Putamen (tissue), 1 donor: ENCODE measurements around the gene SH3RF3.
A peak's percentile ranks its signal among the peaks of the same experiment; 100 is the strongest.
"Not testable (repeated sequence)": the region's sequence is repeated elsewhere in the genome, so short reads cannot be mapped to it uniquely, and the experiment has no call there.

Source experiments
- DNase-seq: peaks from one replicate; pipeline ENCODE4 v3.0.0-alpha.2; 2016; ENCODE audit warnings: low spot score

SH3RF3 gene

DNA sequence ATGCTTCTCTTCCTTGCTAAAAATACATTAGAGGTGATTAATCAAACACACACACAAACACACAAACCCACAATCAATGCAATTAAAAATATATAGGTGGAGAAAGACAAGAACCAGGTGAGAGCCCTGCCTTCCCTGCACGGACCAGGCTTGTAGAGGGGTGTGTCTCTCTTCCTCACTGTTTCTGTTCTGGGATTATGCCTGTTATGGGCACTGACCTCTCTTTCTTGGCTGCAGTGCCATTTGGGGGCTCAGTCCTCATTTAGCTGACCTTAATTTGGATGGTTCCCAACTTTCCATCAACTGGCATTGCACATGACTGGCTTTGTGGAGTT lies 89.8 kb downstream of the SH3RF3 start:
- no peak for DNase-seq

GRCh38 chr2:109220860-109221259 lies 91.9 kb downstream of the SH3RF3 start:
- no peak for DNase-seq

- not testable (repeated sequence) for DNase-seq
These were observed 92.3 kb downstream of the SH3RF3 start for GRCh38 chr2:109221316-109221715.

- DNase-seq, result no peak
These were observed 93.4 kb downstream of the SH3RF3 start for GRCh38 chr2:109222422-109222821.

- DNase-seq, result no peak
These were observed 93.9 kb downstream of the SH3RF3 start for GRCh38 chr2:109222825-109223471.

DNA sequence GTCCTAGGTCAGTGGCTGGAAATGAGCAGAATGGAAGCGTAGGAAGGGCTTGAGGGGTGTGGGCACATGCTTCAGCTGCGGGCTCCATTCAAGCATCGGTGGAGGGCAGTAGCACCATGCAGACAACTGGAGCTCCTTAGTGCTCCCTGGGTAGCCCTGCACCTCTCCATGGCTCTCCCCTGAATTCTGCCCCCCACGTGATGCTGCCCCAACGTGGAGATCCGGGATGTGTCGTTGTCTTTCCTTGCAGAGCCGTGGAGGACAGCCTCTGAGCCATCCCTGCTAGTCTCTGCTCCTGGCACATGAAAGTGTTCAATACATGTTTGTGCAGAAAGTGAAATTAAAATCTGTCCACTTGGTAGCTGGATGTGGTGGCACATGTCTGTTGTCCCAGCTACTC lies 94.5 kb downstream of the SH3RF3 start:
- DNase-seq, result no peak

DNA sequence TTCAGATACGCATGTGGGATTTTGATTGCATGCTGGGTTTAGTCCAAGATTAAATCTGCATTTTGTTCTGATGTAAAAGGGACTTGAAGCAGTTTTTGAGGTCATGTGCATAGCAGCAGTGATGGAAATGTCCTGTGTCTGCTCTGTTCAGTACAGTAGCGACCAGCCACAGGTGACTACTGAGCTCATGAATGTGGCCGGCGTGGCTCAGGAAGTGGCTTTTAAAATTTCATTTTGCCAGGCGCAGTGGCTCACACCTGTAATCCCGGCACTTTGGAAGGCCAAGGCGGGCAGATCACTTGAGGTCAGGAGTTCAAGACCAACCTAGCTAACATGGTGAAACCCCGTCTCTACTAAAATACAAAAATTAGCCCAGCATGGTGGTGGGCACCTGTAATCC lies 95.3 kb downstream of the SH3RF3 start:
- DNase-seq, result not testable (repeated sequence)

DNA sequence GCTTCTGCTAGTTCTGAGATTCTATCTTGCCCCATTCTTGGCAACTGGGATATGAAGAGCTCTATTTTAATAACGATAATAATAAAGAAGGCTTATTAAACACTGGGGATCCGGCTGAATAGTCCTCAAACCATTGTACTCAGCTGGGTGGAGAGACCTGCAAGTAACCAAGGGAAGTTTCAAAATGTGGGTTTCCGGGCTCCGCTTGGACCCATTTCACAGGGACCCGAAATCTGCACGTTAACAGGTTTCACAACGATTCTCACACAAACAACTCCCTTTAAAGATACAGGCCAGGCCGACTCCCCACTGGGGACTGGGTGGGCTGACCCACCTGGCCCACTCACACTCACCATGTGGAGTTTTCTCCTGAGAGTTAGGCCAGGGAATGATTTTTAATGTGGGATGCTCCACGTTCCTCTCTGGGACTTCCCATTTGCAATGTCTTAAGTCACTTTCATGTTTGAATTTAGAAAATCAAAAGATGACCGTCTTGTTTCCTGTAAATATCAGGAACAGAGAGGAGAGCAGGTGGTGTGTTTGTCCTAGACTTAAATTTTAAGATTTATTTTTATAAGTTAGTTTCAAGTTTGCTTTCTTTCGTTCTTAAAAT lies 96.3 kb downstream of the SH3RF3 start:
- no peak for DNase-seq

DNA sequence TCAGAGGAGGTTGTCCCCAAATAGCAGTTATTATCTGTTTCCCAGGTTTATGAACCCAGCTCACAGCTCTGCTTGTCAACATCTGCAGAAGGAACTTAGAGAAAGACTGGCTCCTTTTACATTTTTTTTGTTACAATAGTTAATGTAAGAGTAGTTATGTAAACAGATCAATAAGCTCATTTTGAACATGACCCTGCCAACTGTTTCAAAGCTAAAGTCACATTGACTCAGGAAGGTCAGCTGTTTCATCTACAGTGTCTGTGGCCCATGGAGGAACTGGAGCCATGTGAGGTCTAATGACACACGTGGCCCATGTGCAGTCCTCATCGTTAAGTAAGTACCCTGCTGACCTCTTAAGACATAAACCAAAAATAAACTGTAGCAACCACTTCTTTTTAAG lies 97.1 kb downstream of the SH3RF3 start:
- DNase-seq, result no peak

- no peak for DNase-seq
These were observed 97.6 kb downstream of the SH3RF3 start for GRCh38 chr2:109226622-109227021.

DNA sequence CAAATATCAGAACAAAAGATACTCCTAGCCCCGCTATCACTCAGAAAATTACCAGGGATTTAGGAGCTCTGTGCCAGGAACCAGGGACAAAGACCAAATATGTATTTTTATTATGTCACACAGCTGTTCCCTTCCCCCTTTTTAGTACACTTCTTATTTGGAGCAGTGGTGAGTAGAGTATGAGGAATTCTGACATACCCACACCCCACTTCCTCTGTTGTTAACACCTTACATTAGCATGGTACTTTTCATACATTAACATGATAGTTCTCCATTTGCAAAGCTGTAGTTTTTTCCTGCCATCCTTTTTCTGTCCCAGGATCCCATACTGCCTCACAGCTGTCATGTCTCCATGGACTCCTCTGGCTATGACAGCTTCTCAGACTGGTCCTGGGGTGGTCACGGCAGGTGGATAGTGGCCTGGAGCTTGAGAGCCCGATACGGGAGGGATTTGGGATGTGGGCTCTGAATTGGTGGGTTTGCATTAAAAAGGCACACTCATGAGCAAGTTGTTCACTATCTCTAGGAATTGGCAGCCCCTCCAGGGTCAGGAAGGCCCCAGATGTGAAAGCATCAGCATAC lies 100.2 kb downstream of the SH3RF3 start:
- DNase-seq, result no peak

DNA sequence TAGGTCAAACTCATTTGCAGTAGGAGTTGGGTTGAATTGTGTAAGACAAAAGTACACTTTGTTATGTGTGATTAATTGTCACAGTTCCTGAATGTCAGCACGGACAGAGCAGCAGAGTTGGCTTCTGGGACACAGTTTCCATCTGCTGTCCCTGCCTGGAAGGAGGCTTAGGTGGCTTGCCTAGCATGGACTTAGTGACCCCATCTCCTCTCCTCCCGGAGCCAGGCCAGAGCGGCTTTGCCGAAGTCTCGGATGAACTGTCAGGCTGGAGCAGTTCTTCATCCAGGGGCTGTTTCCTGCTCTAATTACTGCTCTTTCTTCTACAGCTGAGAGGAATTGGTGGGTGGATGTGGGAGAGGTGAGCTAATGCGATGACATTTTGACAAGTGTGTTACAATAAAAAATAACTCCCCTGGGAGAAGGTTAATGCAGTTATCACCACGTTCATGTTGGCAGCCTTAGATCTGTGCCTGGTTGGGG lies 102.0 kb downstream of the SH3RF3 start:
- DNase-seq, result peak; percentile 78

DNA sequence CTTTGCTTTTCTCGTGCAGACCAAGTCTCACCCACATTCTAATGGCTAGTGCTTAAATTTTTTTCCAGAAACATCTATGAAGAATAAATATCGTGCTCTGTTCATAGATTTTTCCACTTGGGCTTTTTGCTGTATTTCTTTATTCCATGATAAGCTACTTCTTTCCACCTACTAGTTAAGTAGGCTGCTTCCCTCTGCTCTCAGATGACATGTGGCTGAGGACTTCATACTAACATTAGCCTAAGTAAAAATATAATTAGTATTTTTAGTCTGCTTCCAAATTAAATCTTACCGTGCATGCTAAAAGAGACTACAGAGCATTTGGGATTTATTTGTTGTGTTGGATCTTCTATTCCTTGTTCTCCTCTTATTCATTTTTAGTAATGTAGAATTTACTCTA lies 102.4 kb downstream of the SH3RF3 start:
- DNase-seq, result peak; percentile 61

DNA sequence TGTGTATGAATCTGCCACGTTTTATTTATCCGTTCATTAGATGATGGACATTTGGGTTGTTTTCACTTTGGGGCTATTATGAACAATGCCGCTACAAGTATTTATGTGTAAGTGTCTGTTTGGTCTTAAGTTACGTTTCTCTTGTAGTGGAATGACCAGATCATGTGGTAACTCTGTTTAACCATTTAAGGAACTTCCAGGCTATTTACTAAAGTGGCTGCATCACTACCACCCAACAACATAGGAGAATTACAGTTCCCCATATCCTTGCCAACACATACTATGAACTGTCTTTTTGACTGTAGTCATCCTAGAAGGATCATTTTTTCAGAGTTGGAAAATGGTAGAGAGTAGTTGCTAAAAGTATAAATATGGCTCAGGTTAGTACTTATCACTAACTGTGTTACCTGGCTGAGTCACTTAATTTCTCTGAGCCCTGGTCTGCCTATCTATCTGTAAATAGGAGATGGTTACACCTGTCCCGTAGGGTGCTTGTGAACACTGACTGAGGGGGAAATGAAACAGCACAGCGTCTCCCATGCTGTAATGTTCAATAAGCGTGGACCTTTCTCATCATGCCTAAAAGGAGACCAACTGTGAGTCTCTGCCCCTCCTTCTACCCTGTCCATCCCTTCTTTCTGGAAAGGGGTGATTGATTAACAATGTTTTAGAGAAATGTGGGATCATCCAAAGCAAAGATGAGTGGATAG lies 103.1 kb downstream of the SH3RF3 start:
- no peak for DNase-seq

GRCh38 chr2:109232909-109233308 lies 103.9 kb downstream of the SH3RF3 start:
- no peak for DNase-seq

DNA sequence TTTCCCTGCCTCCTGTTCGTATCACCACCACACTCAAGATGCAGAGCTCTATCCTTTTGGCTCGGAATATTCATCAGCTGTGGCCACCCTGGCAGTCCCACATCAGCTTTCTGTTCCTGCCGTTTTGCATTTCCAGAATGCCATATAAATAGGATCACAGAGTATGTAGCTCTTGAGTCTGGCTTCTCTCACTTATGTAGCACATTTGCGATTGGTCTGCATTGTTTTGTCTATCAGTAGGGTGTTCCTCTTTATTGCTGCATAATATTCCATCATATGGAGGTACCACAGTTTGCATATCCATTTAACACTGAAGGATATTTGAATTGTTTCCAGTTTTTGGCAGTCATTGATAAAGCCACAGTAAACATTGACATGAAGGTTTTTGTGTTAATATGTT lies 104.6 kb downstream of the SH3RF3 start:
- DNase-seq, result no peak

- no peak for DNase-seq
These were observed 105.3 kb downstream of the SH3RF3 start for GRCh38 chr2:109234355-109234754.

DNA sequence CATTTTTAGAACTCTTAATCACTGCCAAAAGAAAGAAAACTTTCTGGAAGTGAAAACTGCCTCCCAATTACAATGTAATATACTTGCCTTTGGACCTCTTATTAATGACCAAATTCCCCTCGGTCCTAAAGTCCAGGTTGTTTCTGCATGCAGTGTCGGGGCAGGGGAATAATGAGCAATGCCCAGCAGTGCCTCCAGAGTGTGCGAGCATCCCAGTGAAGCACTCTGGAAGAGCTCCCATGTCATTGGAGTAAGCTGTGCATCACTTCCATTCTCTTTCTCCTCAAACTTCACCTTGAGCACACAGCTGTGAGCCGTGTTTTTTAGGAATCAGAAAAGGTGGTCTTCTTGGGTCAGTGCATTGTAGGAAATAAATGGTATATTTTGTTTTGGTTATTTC lies 107.1 kb downstream of the SH3RF3 start:
- no peak for DNase-seq

DNA sequence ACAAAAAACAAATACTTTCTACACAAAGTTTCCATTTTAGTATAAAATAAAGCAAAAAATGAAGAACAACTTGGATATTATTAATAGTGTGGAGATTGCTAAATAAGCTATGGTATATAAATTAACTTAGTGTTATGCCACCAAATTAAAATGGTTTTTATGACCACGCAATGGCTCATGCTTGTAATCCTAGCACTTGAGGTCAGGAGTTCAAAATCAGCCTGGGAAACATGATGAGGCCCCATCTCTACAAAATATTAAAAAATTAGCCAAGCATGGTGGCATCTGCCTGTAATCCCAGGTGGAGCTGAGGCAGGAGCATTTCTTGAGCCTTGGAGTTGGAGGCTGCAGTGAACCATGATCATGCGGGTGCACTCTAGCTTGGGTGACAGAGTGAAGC lies 108.8 kb downstream of the SH3RF3 start:
- DNase-seq, result no peak

DNA sequence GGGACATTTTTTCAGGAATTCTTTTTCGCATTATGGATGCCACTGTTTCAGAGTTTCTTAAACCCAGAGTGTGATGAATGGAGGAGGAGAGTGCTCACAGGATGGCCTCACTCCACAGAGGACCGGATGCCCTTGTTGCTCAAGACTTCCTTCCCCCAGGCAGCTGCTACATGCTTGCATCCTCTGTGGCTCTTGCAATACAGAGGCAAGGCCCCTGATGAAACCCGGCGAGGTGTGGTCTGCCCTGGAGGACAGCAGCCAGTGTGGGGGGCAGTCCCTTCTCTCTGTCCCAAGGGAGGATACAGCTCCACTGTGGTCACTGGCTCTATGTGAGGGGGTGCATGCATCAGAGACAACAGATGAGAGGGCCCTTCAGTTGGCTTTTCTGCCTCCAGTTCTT lies 109.6 kb downstream of the SH3RF3 start:
- DNase-seq, result peak; percentile 32

- DNase-seq, result no peak
These were observed 110.7 kb downstream of the SH3RF3 start for GRCh38 chr2:109239720-109240119.

- DNase-seq, result no peak
These were observed 113.2 kb downstream of the SH3RF3 start for GRCh38 chr2:109242210-109242653.
